GM20431 (cell line): ENCODE data around the gene NDUFAF3.

ENCODE experiments used
- in situ Hi-C: fragments of 300-500 bp; cut with MseI, MboI; formaldehyde crosslinking; loops from one replicate; pipeline ENCODE4 v1.15.0; 2020; ENCODE audit warnings: low sequenced_read_pairs; ENCODE audit not compliant: unreplicated experiment

The NDUFAF3 gene

GRCh38 chr3:49021813-49022687 is at the start of gene NDUFAF3:
TSS of gene NDUFAF3 (plus strand) at chr3:49022121. CDS start at chr3:49022145, 24 bp downstream.
- in situ Hi-C loops: no loop called here

DNA sequence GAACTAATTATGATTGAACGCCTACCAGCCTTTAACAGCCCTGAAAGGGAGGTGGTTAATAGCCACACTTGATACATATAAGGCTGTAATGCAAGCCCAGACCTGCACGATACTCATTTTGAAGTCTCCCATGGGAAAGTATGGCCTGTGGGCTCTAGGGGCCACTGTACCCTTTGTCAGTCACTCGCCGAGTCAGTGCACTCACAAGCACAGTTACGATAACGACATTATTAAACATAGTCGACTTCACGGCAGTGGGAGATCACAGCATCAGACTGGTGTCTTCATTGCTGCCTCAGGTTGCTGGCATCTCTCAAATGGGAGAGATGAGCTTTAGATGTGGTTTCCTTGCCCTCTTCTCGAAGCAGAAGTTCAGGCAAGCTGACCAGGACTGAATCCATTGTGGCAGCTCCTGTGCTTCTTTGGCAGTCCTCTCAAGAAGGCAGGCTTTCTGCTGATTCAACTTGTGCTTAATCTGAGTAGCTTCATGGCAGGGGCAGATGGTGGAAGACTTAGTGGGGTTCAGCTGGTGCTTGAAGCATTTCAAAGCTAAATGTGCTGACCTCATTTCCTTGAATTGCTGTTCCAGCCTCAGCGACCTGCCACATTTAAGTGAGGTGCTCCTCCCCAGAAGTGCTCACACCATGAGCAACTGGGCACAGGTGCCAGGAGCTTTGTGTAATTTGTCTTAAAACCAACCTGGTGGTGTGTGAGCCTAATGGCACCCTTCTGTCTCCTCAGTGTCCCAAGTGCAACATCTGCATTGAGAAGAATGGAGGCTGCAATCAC is 47.7 kb upstream of the NDUFAF3 start:
- in situ Hi-C loops: no loop called here

DNA sequence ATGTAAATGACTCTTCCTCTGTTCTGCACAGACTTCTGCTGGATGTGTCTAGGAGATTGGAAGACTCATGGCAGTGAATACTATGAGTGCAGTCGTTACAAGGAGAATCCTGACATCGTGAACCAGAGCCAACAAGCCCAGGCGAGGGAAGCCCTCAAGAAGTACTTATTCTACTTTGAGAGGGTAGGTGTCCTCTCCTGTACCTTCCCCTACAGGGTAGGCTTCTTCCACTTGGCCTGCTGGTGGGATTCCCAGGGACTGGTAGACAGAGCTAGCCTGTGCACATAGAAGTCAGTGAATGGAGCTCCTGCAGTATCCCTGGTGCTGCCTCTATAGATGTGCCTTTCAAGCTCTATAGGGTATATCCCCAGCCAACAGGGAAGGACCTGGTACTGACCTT is 42.5 kb upstream of the NDUFAF3 start:
- in situ Hi-C loops: no loop called here

GRCh38 chr3:48980295-48980694 is 41.6 kb upstream of the NDUFAF3 start:
- in situ Hi-C loops: no loop called here

- in situ Hi-C loops: no loop called here
Measured at GRCh38 chr3:48982016-48982415, 39.9 kb upstream of the NDUFAF3 start.

- in situ Hi-C loops: no loop called here
Measured at GRCh38 chr3:48982686-48983085, 39.2 kb upstream of the NDUFAF3 start.

GRCh38 chr3:48983096-48983495 is 38.8 kb upstream of the NDUFAF3 start:
- in situ Hi-C loops: no loop called here

GRCh38 chr3:48984663-48985062 is 37.3 kb upstream of the NDUFAF3 start:
- in situ Hi-C loops: no loop called here

- in situ Hi-C loops: no loop called here
Measured at GRCh38 chr3:48985831-48986376, 36.0 kb upstream of the NDUFAF3 start.

GRCh38 chr3:48989126-48989795 is 32.7 kb upstream of the NDUFAF3 start:
- in situ Hi-C loops: no loop called here

DNA sequence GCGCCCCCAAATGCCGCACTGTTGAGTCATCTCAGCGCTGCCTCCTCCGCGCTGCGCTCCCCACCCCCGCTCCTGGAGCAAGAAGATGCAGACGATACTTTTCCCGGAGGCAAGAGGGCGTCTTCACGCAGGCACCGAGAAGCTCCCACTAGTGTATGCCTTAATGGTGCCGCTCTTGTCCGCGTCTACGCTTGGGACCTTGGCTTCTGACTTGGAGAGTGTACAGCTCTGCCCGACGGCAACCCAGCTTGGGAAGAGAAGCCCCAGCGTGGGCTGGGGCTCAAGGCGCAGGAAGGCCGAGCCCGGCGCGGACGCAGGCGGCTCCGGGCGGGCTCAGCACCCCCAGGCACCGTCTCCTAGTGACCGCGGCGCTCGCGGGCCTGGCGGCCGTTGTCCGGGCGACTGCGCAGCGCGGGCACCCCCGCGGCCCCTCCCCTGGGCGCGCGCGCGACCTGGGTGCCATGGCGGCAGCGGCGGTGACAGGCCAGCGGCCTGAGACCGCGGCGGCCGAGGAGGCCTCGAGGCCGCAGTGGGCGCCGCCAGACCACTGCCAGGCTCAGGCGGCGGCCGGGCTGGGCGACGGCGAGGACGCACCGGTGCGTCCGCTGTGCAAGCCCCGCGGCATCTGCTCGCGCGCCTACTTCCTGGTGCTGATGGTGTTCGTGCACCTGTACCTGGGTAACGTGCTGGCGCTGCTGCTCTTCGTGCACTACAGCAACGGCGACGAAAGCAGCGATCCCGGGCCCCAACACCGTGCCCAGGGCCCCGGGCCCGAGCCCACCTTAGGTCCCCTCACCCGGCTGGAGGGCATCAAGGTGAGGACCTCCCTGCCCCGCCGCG is 31.9 kb upstream of the NDUFAF3 start, which contains the start of gene P4HTM:
Gene P4HTM, plus strand, starts transcription at position 446 of the 840 bp plus-strand sequence. Its CDS starts 16 bp downstream, at position 462.
- in situ Hi-C loops: no loop called here

DNA sequence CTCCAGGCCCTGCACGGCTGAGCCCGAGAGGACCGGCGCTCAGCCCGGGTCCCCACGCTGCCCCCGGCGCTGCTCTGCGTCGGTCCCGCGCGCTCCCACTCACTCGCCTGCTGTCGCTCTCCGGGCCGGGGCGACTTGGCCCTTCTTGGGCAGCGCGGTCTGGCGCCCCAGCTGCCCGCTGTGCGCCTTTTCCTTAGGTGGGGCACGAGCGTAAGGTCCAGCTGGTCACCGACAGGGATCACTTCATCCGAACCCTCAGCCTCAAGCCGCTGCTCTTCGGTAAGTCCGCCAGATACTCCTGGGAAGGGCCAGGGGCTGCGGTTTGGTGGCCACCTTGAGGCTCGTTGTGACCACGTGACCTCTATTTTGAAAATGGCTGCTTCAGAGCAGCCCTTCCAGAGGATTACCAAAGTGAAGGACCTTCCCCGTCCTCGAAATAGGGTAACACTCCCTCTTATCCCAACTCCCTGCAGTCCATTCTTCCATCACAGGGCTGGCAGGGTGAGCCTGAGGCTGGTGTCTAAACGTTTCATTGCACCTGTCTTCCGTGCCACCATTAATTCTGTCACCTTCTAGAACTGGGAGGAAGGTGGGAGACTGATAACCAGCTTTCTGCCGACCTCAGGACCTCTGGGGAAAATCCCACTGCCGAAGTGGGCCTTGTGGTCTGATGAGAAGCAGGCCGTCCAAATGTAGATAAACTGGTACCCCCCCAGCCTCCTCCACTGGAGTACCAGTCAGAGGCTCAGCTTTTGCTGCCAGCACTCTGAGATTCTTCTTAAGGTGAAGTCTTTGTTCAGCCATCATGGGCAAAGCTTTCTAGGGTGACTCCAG is 31.1 kb upstream of the NDUFAF3 start:
- in situ Hi-C loops: no loop called here

DNA sequence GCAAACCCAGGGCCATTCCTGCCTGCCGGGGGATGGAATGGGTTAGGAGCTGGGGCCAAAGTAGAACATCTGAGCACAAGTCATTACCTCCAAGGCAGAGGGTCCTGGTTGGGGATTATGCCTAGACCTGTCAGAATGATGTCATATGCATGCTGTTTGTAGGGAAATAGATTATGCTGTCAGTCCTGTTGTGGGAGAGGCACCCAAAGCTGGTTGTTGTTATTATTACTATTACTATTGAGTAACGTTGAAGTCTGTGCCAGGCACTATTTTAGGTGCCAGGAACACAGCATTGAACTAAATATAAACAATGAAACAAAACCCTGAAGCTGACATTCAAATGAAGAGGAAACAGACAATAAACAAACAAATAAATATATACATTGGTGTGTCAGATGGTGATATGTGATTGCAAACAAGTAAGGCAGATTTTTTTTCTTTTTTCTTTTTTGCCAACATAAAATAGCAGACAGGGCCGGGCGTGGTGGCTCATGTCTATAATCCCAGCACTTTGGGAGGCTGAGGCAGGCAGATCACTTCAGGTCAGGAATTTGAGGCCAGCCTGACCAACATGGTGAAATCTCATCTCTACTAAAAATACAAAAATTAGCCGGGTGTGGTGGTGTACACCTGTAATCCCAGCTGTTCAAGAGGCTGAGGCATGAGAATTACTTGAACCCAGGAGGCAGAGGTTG is 29.9 kb upstream of the NDUFAF3 start:
- in situ Hi-C loops: no loop called here

- in situ Hi-C loops: no loop called here
Measured at GRCh38 chr3:48993834-48994233, 28.1 kb upstream of the NDUFAF3 start.

DNA sequence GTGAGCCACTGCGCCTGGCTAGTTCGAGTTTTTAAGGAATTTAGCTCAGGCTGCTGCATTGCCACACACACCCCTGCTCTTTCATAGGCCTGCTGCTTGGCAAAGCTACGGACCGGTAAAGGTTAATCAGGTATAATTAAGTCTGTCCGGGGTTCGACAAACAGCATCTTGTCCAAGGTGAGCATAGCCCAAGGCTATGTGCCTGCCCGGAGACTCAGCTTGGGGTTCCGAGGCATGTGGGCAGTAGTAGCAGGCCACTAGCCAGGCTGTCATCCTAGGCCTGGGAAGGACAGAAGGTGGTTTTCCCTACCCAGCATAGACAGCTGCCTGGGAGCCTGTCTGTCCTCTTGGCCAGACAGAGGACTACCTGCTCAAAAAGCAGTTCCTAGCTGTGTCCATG is 25.3 kb upstream of the NDUFAF3 start:
- in situ Hi-C loops: no loop called here

GRCh38 chr3:48997102-48997635 is 24.8 kb upstream of the NDUFAF3 start:
- in situ Hi-C loops: no loop called here

DNA sequence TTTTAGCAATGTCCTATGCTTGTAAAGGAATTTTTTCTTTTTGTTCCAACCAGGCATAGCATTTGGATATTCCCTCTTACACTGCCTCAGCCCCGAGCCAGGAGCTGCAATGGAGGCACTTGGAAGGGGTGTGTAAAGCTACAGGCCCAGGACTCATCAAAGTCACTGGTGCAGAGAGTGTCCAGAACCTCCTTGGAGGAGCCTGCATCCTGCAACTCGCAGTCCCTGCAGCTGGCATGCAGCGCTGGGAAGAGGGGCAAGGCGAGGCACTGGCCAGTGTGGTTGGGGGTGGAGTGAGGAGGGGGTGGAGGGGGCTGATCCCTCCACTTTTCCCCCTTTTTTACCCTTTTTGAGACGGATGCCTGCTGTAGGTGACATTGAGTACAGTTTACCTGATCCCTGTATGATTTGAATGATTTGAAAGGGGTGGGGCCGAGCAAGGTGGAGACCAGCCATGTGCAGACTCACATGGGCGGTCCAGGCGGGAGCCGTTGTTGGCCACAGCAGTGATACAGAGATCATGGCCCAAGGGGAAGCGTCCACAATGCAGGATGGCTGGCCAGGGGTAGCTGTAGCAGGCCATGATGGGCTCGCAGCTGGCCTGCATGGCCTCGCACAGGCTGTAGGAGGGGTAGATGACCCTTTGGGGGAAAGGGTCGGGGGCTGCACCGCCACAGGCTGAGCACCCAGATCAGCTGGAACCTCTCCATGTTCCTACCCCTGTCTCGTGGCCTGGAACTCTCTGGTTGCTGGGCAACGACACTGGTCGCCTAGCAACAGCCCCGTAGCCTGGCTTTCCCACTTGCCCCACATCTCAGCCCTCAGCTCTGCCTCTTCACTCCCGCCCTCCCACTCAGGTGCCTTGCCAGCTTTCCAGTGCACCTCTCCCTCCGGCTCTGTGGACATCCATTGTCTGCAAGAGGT is 23.9 kb upstream of the NDUFAF3 start:
- in situ Hi-C loops: no loop called here
